K562 (cell line): ENCODE measurements around the gene BSPRY. TPM values are rescaled to one million over a fixed set of nuclear protein-coding genes. Genes with fewer than 3 reads are reported as not detected.
"Not testable (repeated sequence)": the region's sequence is repeated elsewhere in the genome, so short reads cannot be mapped to it uniquely, and the experiment has no call there.

Source experiments
- ARID2 ChIP-seq: fragments of 450-650 bp; IDR thresholded peaks from 2 replicates; pipeline ENCODE4 v1.6.1; 2017; ENCODE audit warnings: antibody characterized with exemption, mild to moderate bottlenecking
- DEAF1 ChIP-seq: fragments of 450-650 bp; formaldehyde crosslinking; IDR thresholded peaks from 2 replicates; pipeline ENCODE4 v1.4.0; 2020; ENCODE audit warnings: mild to moderate bottlenecking, moderate library complexity
- JUND ChIP-seq, 2 experiments: IDR thresholded peaks; 2 replicates in 1 of 2; 3 replicates in 1 of 2; pipeline ENCODE4 v1.6.1; 2011; ENCODE audit warnings: borderline replicate concordance in 2 of 2, low read depth in 2 of 2, low read length in 2 of 2, improper control_type of control experiment in 1 of 2, missing biosample characterization in 1 of 2, missing genetic modification characterization in 1 of 2, missing genetic modification reagents in 1 of 2
- KLF16 ChIP-seq: IDR thresholded peaks from 2 replicates; pipeline ENCODE4 v1.6.1; 2016; ENCODE audit warnings: antibody characterized with exemption
- ZNF24 ChIP-seq: fragments of 450-650 bp; IDR thresholded peaks from 2 replicates; pipeline ENCODE4 v1.6.1; 2016
- polyA plus RNA-seq, 8 experiments: library from polyadenylated mRNA; depleted of rRNA in 4 of 8; stranded (reverse) in 5 of 8; unstranded in 3 of 8; fragments of >200 nt; fragmentation: Nextera tagmentation in 2 of 8; fragmentation: Illumina TruSeq in 1 of 8; extraction: Ambion mirVana in 2 of 8; extraction: Trizol in 1 of 8; gene quantifications; 2 replicates each; pipeline versions ENCODE4 v1.2.1 to v1.2.3, GENCODE V29; 2011 to 2014; ENCODE audit warnings: inconsistent platforms in 1 of 8, missing spikeins in 1 of 8
- total RNA-seq, 7 experiments: library from RNA; depleted of rRNA in 6 of 7; stranded (reverse); fragments of >200 nt in 6 of 7; fragmentation: Illumina TruSeq in 2 of 7; extraction: Trizol in 2 of 7; gene quantifications; 2 replicates each; pipeline versions ENCODE4 v1.2.1 to v1.2.3, GENCODE V29; 2011 to 2021; ENCODE audit warnings: low replicate concordance in 1 of 7
- TF ChIP-seq, protein P1 (sequence below), 2 experiments: fragments of 450-650 bp; formaldehyde crosslinking in 1 of 2; IDR thresholded peaks; 2 replicates each; pipeline versions ENCODE4 v1.4.0 to v1.6.1; 2014 to 2020; ENCODE audit warnings: mild to moderate bottlenecking in 2 of 2, borderline replicate concordance in 1 of 2, low read depth in 1 of 2

The BSPRY gene
- total and polyA plus RNA-seq, 9 of the 15 experiments (the other 6 are each of a cell fraction or from before 2014, with no cell fraction given): 0.07 to 0.67 (median 0.18) TPM

GRCh38 chr9:113406873-113407511 lies 57.7 kb downstream of the BSPRY start (continued):
- TF ChIP-seq ZNF24 (peak; percentile 63; the same call in 1 of the 2 replicates), JUND (IDR thresholded peaks at IDR 0.05; ENCODE audit: borderline replicate concordance, low read depth, low read length) (peak; percentile 29; the same call in 1 of the 2 replicates), DEAF1 (CRISPR knock-in tag) (peak; percentile 79), KLF16 (0 out of 2 replicates have a peak, but pooled peaks have one; percentile 41), ARID2 (peak; percentile 88)
- TF ChIP-seq JUND (tag; IDR thresholded peaks at IDR 0.05; ENCODE audit: borderline replicate concordance, low read depth, low read length): not testable (repeated sequence)
- TF ChIP-seq, protein P1, sequence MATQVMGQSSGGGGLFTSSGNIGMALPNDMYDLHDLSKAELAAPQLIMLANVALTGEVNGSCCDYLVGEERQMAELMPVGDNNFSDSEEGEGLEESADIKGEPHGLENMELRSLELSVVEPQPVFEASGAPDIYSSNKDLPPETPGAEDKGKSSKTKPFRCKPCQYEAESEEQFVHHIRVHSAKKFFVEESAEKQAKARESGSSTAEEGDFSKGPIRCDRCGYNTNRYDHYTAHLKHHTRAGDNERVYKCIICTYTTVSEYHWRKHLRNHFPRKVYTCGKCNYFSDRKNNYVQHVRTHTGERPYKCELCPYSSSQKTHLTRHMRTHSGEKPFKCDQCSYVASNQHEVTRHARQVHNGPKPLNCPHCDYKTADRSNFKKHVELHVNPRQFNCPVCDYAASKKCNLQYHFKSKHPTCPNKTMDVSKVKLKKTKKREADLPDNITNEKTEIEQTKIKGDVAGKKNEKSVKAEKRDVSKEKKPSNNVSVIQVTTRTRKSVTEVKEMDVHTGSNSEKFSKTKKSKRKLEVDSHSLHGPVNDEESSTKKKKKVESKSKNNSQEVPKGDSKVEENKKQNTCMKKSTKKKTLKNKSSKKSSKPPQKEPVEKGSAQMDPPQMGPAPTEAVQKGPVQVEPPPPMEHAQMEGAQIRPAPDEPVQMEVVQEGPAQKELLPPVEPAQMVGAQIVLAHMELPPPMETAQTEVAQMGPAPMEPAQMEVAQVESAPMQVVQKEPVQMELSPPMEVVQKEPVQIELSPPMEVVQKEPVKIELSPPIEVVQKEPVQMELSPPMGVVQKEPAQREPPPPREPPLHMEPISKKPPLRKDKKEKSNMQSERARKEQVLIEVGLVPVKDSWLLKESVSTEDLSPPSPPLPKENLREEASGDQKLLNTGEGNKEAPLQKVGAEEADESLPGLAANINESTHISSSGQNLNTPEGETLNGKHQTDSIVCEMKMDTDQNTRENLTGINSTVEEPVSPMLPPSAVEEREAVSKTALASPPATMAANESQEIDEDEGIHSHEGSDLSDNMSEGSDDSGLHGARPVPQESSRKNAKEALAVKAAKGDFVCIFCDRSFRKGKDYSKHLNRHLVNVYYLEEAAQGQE (IDR thresholded peaks at IDR 0.05; ENCODE audit: borderline replicate concordance): peak; percentile 90
- TF ChIP-seq, protein P1 (CRISPR knock-in tag; IDR thresholded peaks at IDR 0.05; ENCODE audit: low read depth): not testable (repeated sequence)
- TF ChIP-seq, all 486 proteins: peak for 24; not testable (repeated sequence) for 462
